Keratinocyte (primary cell): ENCODE results near the gene CEACAM5. TPM values are rescaled to one million over a fixed set of nuclear protein-coding genes. Genes with fewer than 3 reads are reported as not detected.

Experiments
- DNase-seq: peaks from one replicate; pipeline ENCODE4 v3.0.0-alpha.2; 2011; ENCODE audit warnings: low read depth, missing footprints, low spot score
- FAIRE-seq: peaks from 2 replicates; lab custom pipeline; 2011; peaks lifted over from hg19 to GRCh38; lab: Jason Lieb, UNC
- H2AFZ ChIP-seq: 2 replicates; pipeline ENCODE4 v1.6.0; 2012; ENCODE audit warnings: low read length, control low read depth, inconsistent platforms; ENCODE audit not compliant: control insufficient read depth
- H3K27ac ChIP-seq: 2 replicates; pipeline ENCODE4 v1.5.1; 2011; ENCODE audit warnings: low read length; ENCODE audit not compliant: control insufficient read depth, insufficient read depth
- H3K27me3 ChIP-seq: 3 replicates; pipeline ENCODE4 v1.6.0; 2011; ENCODE audit warnings: low read length; ENCODE audit not compliant: control insufficient read depth, insufficient read depth; ENCODE audit errors: extremely low read depth
- H3K36me3 ChIP-seq, 2 experiments: 2 replicates in 1 of 2; 3 replicates in 1 of 2; pipeline ENCODE4 v1.5.1; 2011; ENCODE audit warnings: low read length in 2 of 2, mild to moderate bottlenecking in 1 of 2; ENCODE audit not compliant: control insufficient read depth in 2 of 2, insufficient read depth in 2 of 2; ENCODE audit errors: extremely low read depth in 1 of 2
- H3K4me1 ChIP-seq: 3 replicates; pipeline ENCODE4 v1.5.1; 2011; ENCODE audit warnings: low read length; ENCODE audit not compliant: control insufficient read depth, insufficient read depth; ENCODE audit errors: extremely low read depth
- H3K4me2 ChIP-seq: 3 replicates; pipeline ENCODE4 v1.6.0; 2011; ENCODE audit warnings: low read depth, low read length; ENCODE audit not compliant: control insufficient read depth, insufficient read depth; ENCODE audit errors: extremely low read depth
- H3K4me3 ChIP-seq, 3 experiments: fragments of 200-600 bp in 1 of 3; sonication (generic) in 1 of 3; 2 replicates in 2 of 3; 3 replicates in 1 of 3; pipeline ENCODE4 v1.5.1; 2011 to 2016; ENCODE audit warnings: low read length in 3 of 3, mild to moderate bottlenecking in 3 of 3, control low read depth in 2 of 3, inconsistent platforms in 1 of 3, low read depth in 1 of 3, mixed read lengths in 1 of 3, mixed run types in 1 of 3, moderate library complexity in 1 of 3; ENCODE audit not compliant: control insufficient read depth in 2 of 3, insufficient read depth in 2 of 3; ENCODE audit errors: extremely low read depth in 1 of 3
- H3K79me2 ChIP-seq: 2 replicates; pipeline ENCODE4 v1.6.0; 2012; ENCODE audit warnings: low read length; ENCODE audit not compliant: control insufficient read depth, insufficient read depth
- H3K9ac ChIP-seq: 3 replicates; pipeline ENCODE4 v1.6.0; 2011; ENCODE audit warnings: low read length; ENCODE audit not compliant: control insufficient read depth, insufficient read depth; ENCODE audit errors: extremely low read depth
- H3K9me1 ChIP-seq: 3 replicates; pipeline ENCODE4 v1.6.0; 2011; ENCODE audit warnings: low read length; ENCODE audit not compliant: control insufficient read depth, insufficient read depth; ENCODE audit errors: extremely low read depth
- H3K9me3 ChIP-seq: 2 replicates; pipeline ENCODE4 v1.5.1; 2012; ENCODE audit warnings: low read depth, low read length; ENCODE audit not compliant: control insufficient read depth
- H4K20me1 ChIP-seq: 3 replicates; pipeline ENCODE4 v1.6.0; 2011; ENCODE audit warnings: low read length; ENCODE audit not compliant: control insufficient read depth, insufficient read depth; ENCODE audit errors: extremely low read depth
- EZH2 ChIP-seq: IDR thresholded peaks from one replicate; pipeline ENCODE4 v1.6.1; 2012; ENCODE audit warnings: inconsistent platforms, mild to moderate bottlenecking, low read length, moderate library complexity
- dilution Hi-C: fragments of 300-500 bp; cut with MboI; formaldehyde crosslinking; loops from one replicate; pipeline ENCODE4 v1.7.0; 2020; ENCODE audit warnings: low sequenced_read_pairs; ENCODE audit not compliant: extremely low pct_ligation_motif_present
- polyA plus RNA-seq, 5 experiments: library from polyadenylated mRNA; depleted of rRNA in 3 of 5; stranded (reverse) in 3 of 5; stranded (forward) in 1 of 5; unstranded in 1 of 5; fragments of >200 nt; gene quantifications; 1 replicate in 1 of 5; 2 replicates in 3 of 5; 3 replicates in 1 of 5; pipeline versions ENCODE4 v1.2.1 to v1.2.3, GENCODE V29; 2011 to 2012; ENCODE audit warnings: missing spikeins in 2 of 5, low read depth in 1 of 5, low replicate concordance in 1 of 5
- TF ChIP-seq, protein P1 (sequence below), 3 experiments: IDR thresholded peaks in 1 of 3; conservative IDR thresholded peaks in 1 of 3; optimal IDR thresholded peaks in 1 of 3; 2 replicates in 2 of 3; 3 replicates in 1 of 3; pipeline versions ENCODE3 to v1.5.1; 2011; ENCODE audit warnings: low read length in 3 of 3, mild to moderate bottlenecking in 3 of 3, moderate library complexity in 2 of 3, control low read depth in 1 of 3, inconsistent platforms in 1 of 3; ENCODE audit not compliant: insufficient read depth in 2 of 3; ENCODE audit errors: extremely low read depth in 1 of 3

Gene CEACAM5
- polyA plus RNA-seq, 1 donor (not counting 4 experiments of a cell fraction or from before 2014, with no cell fraction given) = not detected

DNA sequence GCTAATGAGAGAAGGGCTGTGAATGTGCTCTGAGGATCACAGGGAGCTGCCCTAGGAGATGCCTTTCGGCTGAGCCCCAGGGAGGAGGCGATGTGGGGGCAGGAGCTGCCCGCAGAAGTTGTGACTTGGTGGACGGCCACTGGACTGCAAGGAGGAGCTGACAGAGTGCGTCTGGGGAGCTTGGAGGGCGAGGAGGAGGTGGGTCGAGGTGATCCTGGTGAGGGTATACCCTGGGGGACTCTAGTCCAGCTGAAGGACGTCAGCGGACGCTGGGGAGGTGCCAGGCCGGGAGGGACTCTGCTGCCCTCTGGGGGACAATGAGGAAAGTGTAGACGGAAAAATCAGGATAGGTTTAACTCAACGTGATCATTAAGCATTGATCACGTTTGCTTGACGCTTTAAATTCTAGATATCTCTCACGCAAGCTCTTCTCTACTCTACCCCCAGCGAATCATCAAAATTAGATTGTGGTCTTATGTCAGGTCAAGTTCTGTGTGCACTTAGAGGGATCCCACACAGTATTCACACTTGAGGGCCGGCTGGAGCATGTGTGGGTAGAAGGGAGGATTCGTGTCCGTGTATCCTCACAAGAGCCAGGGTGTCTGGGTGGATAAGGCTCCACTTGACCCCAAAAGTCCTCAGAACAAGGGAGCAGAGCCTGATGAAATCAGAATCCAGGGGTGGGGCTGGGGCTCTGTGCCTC lies 17.0 kb upstream of the CEACAM5 start:
- no peaks in the 10 kb centered on the region for H3K9me1 ChIP-seq
- no peak overlapping the region for H3K4me3 ChIP-seq
- DNase-seq (no peak), FAIRE-seq (peak; percentile 34)
- no peak overlapping the region for H2AFZ ChIP-seq
- no peak overlapping the region for H3K4me2 ChIP-seq
- H3K4me1 ChIP-seq = no peaks in the 10 kb centered on the region
- H3K9ac ChIP-seq = no peak overlapping the region
- dilution Hi-C loops = no loop called here
- H4K20me1 ChIP-seq = no peaks in the 10 kb centered on the region
- peaks cover 8% of the 10 kb centered on the region for H3K27me3 ChIP-seq
- TF ChIP-seq, protein P1, sequence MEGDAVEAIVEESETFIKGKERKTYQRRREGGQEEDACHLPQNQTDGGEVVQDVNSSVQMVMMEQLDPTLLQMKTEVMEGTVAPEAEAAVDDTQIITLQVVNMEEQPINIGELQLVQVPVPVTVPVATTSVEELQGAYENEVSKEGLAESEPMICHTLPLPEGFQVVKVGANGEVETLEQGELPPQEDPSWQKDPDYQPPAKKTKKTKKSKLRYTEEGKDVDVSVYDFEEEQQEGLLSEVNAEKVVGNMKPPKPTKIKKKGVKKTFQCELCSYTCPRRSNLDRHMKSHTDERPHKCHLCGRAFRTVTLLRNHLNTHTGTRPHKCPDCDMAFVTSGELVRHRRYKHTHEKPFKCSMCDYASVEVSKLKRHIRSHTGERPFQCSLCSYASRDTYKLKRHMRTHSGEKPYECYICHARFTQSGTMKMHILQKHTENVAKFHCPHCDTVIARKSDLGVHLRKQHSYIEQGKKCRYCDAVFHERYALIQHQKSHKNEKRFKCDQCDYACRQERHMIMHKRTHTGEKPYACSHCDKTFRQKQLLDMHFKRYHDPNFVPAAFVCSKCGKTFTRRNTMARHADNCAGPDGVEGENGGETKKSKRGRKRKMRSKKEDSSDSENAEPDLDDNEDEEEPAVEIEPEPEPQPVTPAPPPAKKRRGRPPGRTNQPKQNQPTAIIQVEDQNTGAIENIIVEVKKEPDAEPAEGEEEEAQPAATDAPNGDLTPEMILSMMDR (optimal IDR thresholded peaks at IDR 0.05 in 1 of 3, IDR thresholded peaks at IDR 0.05 in 1 of 3, conservative IDR thresholded peaks at IDR 0.05 in 1 of 3; ENCODE audit: extremely low read depth in 1 of 3, insufficient read depth in 2 of 3, low read length in 3 of 3) = peak; percentile 64 to 79 (median 79)
- no peak for TF ChIP-seq EZH2
- H3K36me3 ChIP-seq = no peaks in the 10 kb centered on the region
- no peak overlapping the region for H3K27ac ChIP-seq
- H3K79me2 ChIP-seq = no peaks in the 10 kb centered on the region
- H3K9me3 ChIP-seq = no peaks in the 10 kb centered on the region

GRCh38 chr19:41694196-41694595 lies 14.2 kb upstream of the CEACAM5 start:
- Histone ChIP-seq H3K79me2 (no peaks in the 10 kb centered on the region), H3K4me2 (no peak overlapping the region), H4K20me1 (no peaks in the 10 kb centered on the region), H3K27ac (no peak overlapping the region), H3K9me1 (no peaks in the 10 kb centered on the region), H3K36me3 (no peaks in the 10 kb centered on the region), H3K4me1 (no peaks in the 10 kb centered on the region), H3K4me3 (no peak overlapping the region), H3K9ac (no peak overlapping the region), H3K9me3 (no peaks in the 10 kb centered on the region), H3K27me3 (peaks cover 4% of the 10 kb centered on the region), H2AFZ (no peak overlapping the region)
- DNase-seq (no peak), FAIRE-seq (no peak)
- dilution Hi-C loops = no loop called here
- TF ChIP-seq, protein P1 (optimal IDR thresholded peaks at IDR 0.05 in 1 of 3, IDR thresholded peaks at IDR 0.05 in 1 of 3, conservative IDR thresholded peaks at IDR 0.05 in 1 of 3; ENCODE audit: extremely low read depth in 1 of 3, insufficient read depth in 2 of 3, low read length in 3 of 3) = no peak
- TF ChIP-seq EZH2 = no peak
